Spinal cord (tissue), 10 donors: ENCODE measurements around the gene KTN1. TPM values are rescaled to one million over a fixed set of nuclear protein-coding genes. Genes with fewer than 3 reads are reported as not detected.

ENCODE experiments used
- DNase-seq, 6 donors: peaks; one replicate each; pipeline versions ENCODE4 v3.0.0 to v3.0.0-alpha.2; 2013 to 2015; ENCODE audit warnings: low spot score in 6 of 6, low read depth in 4 of 6
- H3K27ac ChIP-seq: one replicate; pipeline ENCODE4 v1.5.1; 2013; ENCODE audit warnings: low read depth, low read length, control low read depth
- H3K27me3 ChIP-seq: one replicate; pipeline ENCODE4 v1.6.1; 2013; ENCODE audit warnings: low read length; ENCODE audit not compliant: control insufficient read depth, insufficient read depth
- H3K36me3 ChIP-seq: one replicate; pipeline ENCODE4 v1.6.1; 2013; ENCODE audit warnings: low read length; ENCODE audit not compliant: control insufficient read depth, insufficient read depth
- H3K4me1 ChIP-seq: one replicate; pipeline ENCODE4 v1.6.1; 2013; ENCODE audit warnings: low read length; ENCODE audit not compliant: control insufficient read depth, insufficient read depth
- H3K4me3 ChIP-seq: one replicate; pipeline ENCODE4 v1.5.1; 2013; ENCODE audit warnings: low read depth, low read length, control low read depth
- H3K9me3 ChIP-seq: one replicate; pipeline ENCODE4 v1.6.1; 2013; ENCODE audit warnings: low read length; ENCODE audit not compliant: control insufficient read depth, insufficient read depth
- WGBS: methylation state at CpG from one replicate; pipeline ENCODE4 v1.1.5; 2013; ENCODE audit warnings: missing lambda C conversion rate; ENCODE audit not compliant: insufficient coverage; 5-methylcytosine and 5-hydroxymethylcytosine counted together
- polyA plus RNA-seq, 2 donors: library from polyadenylated mRNA; unstranded; fragments of 120-200 nt; gene quantifications; one replicate each; pipeline ENCODE4 v1.2.1, GENCODE V29; 2013; ENCODE audit not compliant: insufficient read length in 2 of 2
- total RNA-seq, 2 donors: library from RNA; depleted of rRNA in 1 of 2; stranded (reverse); fragments of 120-200 nt in 1 of 2; fragments of >200 nt in 1 of 2; gene quantifications; one replicate each; pipeline versions ENCODE4 v1.2.3 to v1.2.4, GENCODE V29; 2013 to 2014
- donor health status: healthy.

KTN1 gene
- total and polyA plus RNA-seq, 4 donors = 164 to 229 (median 191) TPM

GRCh38 chr14:55702511-55702910 lies 122.5 kb downstream of the KTN1 start:
- Histone ChIP-seq H3K9me3 (no peaks in the 10 kb centered on the region), H3K36me3 (no peaks in the 10 kb centered on the region), H3K27me3 (no peaks in the 10 kb centered on the region), H3K4me1 (no peaks in the 10 kb centered on the region), H3K4me3 (no peak overlapping the region), H3K27ac (no peak overlapping the region)
- 45% methylated on average over 3 of the region's 6 CpGs for WGBS
- DNase-seq = peak in 1 of 6 donors; percentile 86

- no peak for DNase-seq
- H3K27ac ChIP-seq = no peak overlapping the region
- H3K4me1 ChIP-seq = no peaks in the 10 kb centered on the region
- H3K36me3 ChIP-seq = no peaks in the 10 kb centered on the region
- H3K9me3 ChIP-seq = no peaks in the 10 kb centered on the region
- H3K27me3 ChIP-seq = no peaks in the 10 kb centered on the region
- no CpG with 5 or more reads among the region's 1 CpG for WGBS
- no peak overlapping the region for H3K4me3 ChIP-seq
Observed at GRCh38 chr14:55704654-55705053, 124.6 kb downstream of the KTN1 start.

- no peaks in the 10 kb centered on the region for H3K9me3 ChIP-seq
- no peaks in the 10 kb centered on the region for H3K4me1 ChIP-seq
- H3K36me3 ChIP-seq = no peaks in the 10 kb centered on the region
- no peaks in the 10 kb centered on the region for H3K27me3 ChIP-seq
- H3K27ac ChIP-seq = no peak overlapping the region
- WGBS = 80% methylated on average over 2 of the region's 5 CpGs
- DNase-seq = peak in 1 of 6 donors; percentile 46
- H3K4me3 ChIP-seq = no peak overlapping the region
Observed at GRCh38 chr14:55705651-55706364, 125.8 kb downstream of the KTN1 start.

GRCh38 chr14:55706365-55706684 lies 126.3 kb downstream of the KTN1 start:
- WGBS = 100% methylated on average over 1 of the region's 1 CpG
- no peak overlapping the region for H3K4me3 ChIP-seq
- no peaks in the 10 kb centered on the region for H3K27me3 ChIP-seq
- no peaks in the 10 kb centered on the region for H3K9me3 ChIP-seq
- DNase-seq = no peak
- H3K36me3 ChIP-seq = no peaks in the 10 kb centered on the region
- H3K27ac ChIP-seq = no peak overlapping the region
- H3K4me1 ChIP-seq = no peaks in the 10 kb centered on the region

- Histone ChIP-seq H3K4me1 (no peaks in the 10 kb centered on the region), H3K4me3 (no peak overlapping the region), H3K36me3 (no peaks in the 10 kb centered on the region), H3K27me3 (no peaks in the 10 kb centered on the region), H3K27ac (no peak overlapping the region), H3K9me3 (no peaks in the 10 kb centered on the region)
- DNase-seq = no peak
- no CpG with 5 or more reads among the region's 2 CpGs for WGBS
Observed at GRCh38 chr14:55706893-55707292, 126.9 kb downstream of the KTN1 start.

GRCh38 chr14:55707365-55707804 lies 127.4 kb downstream of the KTN1 start:
- H3K4me1 ChIP-seq = peaks cover 1% of the 10 kb centered on the region
- WGBS = 33% methylated on average over 3 of the region's 6 CpGs
- H3K27me3 ChIP-seq = no peaks in the 10 kb centered on the region
- no peaks in the 10 kb centered on the region for H3K9me3 ChIP-seq
- no peak overlapping the region for H3K4me3 ChIP-seq
- no peaks in the 10 kb centered on the region for H3K36me3 ChIP-seq
- H3K27ac ChIP-seq = no peak overlapping the region
- DNase-seq = peak in 3 of 6 donors; percentile 44 to 87 (median 78)

- no peaks in the 10 kb centered on the region for H3K9me3 ChIP-seq
- no peak overlapping the region for H3K4me3 ChIP-seq
- no peak overlapping the region for H3K27ac ChIP-seq
- peak in 1 of 6 donors; percentile 31 for DNase-seq
- H3K4me1 ChIP-seq = peaks cover 4% of the 10 kb centered on the region
- no peaks in the 10 kb centered on the region for H3K36me3 ChIP-seq
- no CpG with 5 or more reads among the region's 2 CpGs for WGBS
- no peaks in the 10 kb centered on the region for H3K27me3 ChIP-seq
Observed at GRCh38 chr14:55710506-55711041, 130.6 kb downstream of the KTN1 start.

- Histone ChIP-seq H3K27ac (no peak overlapping the region), H3K36me3 (no peaks in the 10 kb centered on the region), H3K4me3 (no peak overlapping the region), H3K9me3 (no peaks in the 10 kb centered on the region), H3K4me1 (peaks cover 4% of the 10 kb centered on the region), H3K27me3 (no peaks in the 10 kb centered on the region)
- no peak for DNase-seq
- 67% methylated on average over 1 of the region's 3 CpGs for WGBS
Observed at GRCh38 chr14:55711175-55711811, 131.3 kb downstream of the KTN1 start.

GRCh38 chr14:55712491-55712890 lies 132.5 kb downstream of the KTN1 start:
- peaks cover 2% of the 10 kb centered on the region for H3K27me3 ChIP-seq
- no peak overlapping the region for H3K4me3 ChIP-seq
- H3K27ac ChIP-seq = no peak overlapping the region
- no peaks in the 10 kb centered on the region for H3K36me3 ChIP-seq
- no peaks in the 10 kb centered on the region for H3K9me3 ChIP-seq
- 80% methylated on average over 1 of the region's 5 CpGs for WGBS
- no peak for DNase-seq
- H3K4me1 ChIP-seq = peaks cover 4% of the 10 kb centered on the region

GRCh38 chr14:55713486-55713885 lies 133.5 kb downstream of the KTN1 start:
- no peak overlapping the region for H3K27ac ChIP-seq
- DNase-seq = no peak
- no CpG with 5 or more reads among the region's 4 CpGs for WGBS
- H3K9me3 ChIP-seq = no peaks in the 10 kb centered on the region
- H3K36me3 ChIP-seq = no peaks in the 10 kb centered on the region
- H3K4me3 ChIP-seq = no peak overlapping the region
- peaks cover 2% of the 10 kb centered on the region for H3K27me3 ChIP-seq
- H3K4me1 ChIP-seq = peaks cover 4% of the 10 kb centered on the region
